NCI-H2171 treated with DMSO at 0.1 percent for 48 hours (cell line): ENCODE results near the gene REX1BD.
"Not testable (repeated sequence)": the region's sequence is repeated elsewhere in the genome, so short reads cannot be mapped to it uniquely, and the experiment has no call there.

Experiments used
- DNase-seq: peaks from one replicate; lab custom pipeline; 2025; lab: John Stamatoyannopoulos, UW

Gene REX1BD

DNA sequence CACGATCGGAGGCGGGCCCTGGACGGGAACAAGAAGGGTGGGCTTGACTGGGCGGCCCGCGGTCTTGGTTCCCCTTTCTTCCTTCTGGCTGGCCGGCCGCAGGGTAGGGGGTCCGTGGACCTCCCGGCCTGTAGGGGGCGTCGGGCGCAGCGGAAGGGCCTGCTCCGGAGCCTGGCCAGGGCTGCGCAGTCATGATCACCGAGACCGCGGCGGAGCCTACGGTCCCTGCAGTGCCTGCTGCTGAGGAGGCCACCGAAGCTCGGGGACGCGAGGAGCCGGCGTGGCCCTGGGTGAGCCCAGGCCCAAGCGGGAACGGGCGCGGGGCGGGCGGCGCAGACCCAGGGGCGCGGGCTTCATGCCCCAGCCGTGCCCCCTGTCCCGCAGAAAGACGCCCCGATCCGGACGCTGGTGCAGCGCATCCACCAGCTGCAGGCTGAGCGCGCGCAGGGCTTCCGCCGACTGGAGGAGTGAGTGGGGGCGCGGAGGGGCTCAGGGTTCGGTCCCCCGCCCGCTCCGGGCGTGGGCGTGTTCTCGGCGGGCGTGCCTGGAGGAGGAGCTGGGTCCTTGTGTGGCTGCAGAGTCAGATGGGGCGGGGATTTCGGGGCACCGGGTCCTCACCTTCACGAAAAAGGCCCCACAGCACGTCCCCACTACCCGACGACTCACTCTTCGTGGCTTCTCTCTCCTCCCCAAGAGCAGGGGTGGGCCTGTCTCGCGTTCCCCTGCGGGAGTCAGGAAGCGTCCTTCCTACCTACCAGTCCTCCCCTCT is at the start of gene REX1BD:
REX1BD (plus strand) TSS at position 188 of the 769 bp plus-strand sequence; CDS start at position 192, 4 bp downstream.
- peak; percentile 87 for DNase-seq

DNA sequence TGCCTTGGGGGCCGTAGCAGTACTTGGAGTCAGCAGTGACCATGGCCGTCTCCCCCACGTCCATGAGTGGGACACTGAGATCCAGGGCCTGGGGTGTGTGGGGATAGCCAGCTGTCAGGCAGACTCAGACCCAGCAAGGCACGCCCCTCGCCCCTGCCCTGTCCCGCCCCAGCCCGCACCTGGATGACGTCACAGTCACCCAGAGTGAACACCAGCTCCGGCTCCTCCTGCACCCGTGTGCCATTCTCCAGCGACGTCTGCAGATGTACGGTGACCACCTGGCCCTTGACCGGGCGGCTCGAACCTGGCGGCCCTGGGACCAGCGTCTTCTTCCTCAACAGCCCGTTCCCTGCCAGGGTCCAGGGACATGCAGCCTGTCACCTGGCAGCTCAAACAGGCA is 49.2 kb upstream of the REX1BD start:
- DNase-seq = no peak

DNA sequence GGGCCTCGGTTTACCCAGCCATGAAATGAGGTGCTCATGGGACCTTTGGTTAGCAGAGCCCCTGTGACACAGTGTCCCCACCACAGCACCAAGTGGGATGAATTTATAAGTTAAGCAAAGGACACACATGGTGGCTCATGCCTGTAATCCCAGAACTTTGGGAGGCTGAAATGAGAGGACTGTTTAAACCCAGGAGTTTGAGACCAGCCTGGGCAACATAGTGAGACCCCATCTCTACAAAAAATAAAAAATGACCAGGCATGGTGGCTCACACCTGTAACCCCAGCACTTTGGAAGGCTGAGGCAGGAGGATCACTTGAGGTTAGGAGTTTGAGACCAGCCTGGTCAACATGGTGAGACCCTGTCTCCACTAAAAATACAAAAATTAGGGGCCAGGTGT is 48.4 kb upstream of the REX1BD start:
- not testable (repeated sequence) for DNase-seq

DNA sequence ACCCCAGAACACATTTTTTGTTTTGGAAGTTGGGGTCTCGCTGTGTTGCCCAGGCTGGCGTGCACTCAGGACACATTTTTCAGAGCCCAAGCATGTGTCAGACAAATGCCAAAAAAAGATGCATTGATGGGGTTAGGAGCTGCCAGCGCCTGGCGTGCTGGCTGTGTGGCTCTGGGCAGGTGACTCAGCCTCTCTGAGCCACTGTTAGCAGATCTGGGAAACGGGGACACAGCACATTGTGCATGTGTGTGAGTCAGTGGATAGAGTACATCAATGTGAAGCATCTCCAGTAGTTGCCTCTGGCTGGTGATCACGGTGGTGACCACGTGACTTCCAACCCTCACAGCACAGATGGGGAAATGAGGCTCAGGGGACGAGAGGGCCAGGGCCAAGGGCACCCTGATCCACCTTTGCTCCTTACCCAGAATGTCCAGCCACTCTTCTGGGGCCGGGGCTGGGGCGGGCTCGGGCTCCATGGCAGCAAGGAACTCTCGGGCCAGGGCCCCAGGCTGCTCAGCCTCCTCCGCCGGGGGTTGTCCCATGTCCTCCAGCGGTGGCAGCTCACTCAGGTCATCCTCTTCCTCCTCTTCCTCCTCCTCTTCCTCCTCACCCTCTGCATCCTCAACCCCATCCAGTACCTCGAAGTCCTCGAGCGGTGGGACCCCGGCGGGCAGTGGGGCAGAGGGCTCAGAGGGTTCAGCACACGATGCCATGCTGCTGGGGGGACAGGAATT is 47.2 kb upstream of the REX1BD start:
- no peak for DNase-seq

DNA sequence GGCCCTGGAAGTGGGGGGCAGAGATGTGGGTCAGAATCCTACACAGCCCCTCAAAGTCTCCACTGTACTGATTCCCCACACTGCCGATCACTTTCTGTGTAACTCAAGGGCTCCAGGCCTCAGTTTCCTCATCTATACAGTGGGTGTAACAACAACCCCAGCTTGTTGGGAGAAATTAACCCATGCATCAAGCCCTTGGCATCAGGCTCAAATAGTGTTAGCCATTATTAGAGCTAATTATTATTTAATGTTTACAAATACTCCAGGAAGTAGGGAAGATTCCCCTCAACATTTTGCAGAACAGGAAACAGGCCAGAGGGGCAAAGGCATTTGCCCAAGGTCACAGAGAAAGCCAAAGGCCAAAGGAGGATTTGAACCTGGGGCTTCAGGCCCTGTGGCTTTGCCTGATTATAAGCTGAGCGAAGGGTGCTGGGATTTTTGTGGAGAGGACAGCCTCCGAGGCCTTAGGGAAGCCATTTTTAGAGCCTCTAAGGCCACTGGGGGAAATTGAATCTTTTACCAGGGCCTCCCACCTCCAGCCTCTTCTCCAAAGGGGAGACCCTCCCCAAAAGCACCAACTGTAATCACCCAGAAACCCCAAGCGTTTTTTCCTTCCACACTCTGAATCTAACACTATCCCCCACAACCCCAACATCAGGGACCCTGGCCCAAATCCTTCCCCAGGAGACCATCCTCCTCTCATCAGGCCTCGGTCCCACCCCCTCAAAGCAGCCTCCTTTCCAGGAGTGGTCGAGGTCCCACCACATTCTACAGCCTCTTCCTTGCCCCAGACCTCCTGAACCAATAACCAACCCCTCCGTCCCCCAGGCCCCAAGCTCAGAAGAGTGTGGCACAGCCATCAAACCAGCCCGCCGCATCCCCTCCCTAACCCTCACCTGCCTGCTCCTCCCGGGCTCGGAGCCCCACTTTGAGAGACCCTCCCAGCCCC is 46.3 kb upstream of the REX1BD start:
- DNase-seq = no peak

DNA sequence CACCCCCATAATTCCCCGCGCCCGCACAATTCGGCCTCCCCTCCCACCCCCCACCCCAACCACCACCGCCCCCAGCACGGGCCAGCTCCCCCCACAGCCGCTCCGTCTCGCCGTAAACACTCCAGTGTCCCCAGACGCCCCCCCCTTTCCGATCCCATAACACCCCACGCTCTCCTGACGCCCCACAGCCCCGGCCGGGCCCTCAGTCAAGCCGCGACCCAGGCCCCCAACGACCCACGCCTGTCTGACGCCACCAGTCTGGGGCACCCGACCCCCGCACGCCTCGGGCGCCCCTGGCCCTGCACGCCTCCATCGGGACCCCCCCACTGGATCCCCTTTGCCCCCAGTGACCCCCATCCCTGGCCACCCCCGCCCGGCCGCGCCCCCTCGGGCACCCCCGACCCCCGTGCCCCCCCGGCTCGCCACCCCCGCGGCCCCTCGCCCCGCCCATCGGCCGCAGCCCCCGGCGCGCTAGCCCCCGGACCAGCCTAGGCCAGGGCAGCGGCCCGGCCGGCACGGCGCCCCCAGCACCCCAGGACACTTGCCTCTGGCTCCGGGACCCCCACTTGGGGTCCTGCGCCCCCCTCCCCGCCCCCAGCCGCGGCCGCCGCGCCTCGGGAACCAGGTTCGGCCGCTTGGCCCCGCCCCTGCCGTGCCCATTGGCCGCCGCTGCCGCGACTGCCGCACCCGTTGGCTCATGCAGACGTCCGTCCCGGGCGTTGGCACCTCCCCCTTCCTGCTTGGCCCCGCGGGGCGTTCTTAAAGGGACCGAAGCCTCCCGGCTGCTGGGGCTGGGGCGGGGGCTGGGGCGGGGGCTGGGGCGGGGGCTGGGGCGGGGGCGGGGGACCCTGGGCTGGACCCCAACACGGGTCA is 45.4 kb upstream of the REX1BD start, which contains the start of gene FKBP8:
FKBP8 (minus strand) TSS at position 633 of the 873 bp plus-strand sequence. CDS start 1,603 bp downstream, outside the sequence.
- DNase-seq = peak; percentile 77

DNA sequence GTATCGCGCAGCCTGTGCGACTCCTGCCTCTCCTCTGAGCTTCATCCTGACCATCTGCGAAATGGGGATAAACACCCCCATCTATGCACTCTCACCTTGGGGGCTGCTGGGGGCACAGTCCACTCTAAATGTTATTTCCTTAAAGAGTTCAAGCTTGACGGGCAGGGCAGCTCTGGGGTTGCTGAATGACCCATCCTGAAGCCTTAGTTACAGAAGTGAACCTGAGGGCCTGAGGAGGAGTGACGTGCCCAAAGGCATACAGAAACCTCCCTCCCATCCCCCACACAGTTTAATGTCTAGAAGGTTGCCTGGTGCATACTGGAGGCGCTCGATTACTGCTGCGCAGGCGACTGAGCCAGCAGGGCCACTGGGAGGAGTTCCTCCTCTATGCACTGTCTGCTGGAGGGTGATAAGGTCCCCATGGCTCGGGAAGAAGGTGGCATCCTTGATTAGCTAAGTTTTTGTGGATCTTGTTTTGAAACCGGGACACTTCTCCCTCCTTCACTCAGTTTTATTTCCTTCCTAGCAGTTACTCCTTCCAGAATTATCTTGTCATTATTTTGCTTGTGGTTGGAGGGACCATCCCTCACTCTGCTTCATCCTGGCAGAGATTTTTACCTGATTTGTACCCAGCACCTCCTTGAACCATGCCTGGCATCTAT is 44.7 kb upstream of the REX1BD start:
- DNase-seq = peak; percentile 22

DNA sequence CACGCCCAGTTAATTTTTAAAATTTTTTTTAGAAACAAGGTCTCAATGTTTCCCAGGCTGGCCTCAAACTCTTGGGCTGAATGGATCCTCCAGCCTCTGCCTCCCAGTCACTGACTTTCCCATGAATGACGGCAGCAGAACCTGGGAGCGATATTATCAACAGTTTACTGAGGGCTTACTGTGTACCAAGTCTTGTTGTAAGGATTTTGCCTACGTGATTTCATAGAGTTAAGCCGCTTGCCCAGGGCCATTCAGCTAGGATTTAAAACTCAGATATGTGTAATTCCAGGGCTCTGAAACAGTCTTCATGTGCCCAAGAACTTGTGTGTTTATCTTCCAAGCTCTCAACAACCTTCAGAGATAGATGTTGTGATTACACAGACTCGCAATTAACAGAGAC is 37.0 kb upstream of the REX1BD start:
- DNase-seq = no peak

DNA sequence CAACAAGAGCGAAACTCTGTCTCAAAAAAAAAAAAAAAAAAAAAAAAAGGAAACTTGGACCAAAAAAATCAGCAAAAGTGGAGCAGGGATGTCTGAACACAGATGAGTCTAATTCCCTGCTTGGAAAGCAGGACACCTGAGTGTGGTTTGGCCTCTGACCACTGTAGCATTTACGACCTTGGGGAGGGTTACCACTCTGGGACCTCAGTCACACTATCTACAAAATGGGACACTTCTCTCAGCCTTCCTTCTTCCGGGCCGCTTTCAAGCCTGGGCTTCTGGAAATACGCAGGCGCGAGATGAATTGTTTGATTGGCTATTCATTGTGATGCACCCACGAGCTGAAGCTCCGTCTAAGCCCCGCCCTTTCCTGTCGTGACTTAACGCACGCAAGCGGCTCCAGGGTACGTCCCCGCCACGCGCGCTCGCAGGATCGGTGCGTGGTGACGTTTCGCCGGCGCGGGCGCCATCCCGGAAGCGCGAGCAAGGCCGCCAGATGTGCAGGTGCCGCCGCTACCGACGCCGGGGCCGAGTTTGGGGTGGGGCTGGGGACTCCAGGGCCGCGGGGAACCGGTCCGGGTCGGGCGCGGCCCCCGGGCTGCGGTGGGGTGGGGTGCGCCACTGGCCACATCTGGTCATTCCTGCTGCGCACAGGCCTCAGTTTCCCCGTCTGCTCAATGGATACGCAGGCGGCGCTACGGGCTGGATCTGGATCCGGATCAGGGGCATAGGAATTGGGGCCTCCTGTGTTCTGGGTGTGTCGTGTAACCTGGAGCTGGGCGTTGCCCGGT is 31.0 kb upstream of the REX1BD start, which contains the start of gene KXD1:
KXD1 (plus strand) TSS at position 460 of the 791 bp plus-strand sequence. CDS start 4,187 bp downstream, outside the sequence.
- peak; percentile 98 for DNase-seq

DNA sequence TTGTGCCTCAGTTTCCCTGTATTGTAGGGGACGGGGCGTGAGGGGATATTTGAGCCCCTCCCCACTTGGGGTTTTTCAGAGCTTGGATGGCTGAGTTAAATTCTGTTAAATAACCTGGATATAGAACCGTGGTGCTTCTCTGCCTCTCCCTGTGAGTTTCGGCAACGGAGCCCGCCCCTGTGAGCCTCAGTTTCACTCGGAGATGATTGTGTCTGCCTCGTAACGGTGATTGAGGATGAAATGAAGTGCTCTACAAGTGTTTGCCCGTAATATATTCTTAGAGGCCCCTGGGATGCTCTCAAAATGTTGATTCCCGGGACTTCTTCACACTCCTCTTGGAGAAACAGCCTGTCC is 30.4 kb upstream of the REX1BD start:
- no peak for DNase-seq

DNA sequence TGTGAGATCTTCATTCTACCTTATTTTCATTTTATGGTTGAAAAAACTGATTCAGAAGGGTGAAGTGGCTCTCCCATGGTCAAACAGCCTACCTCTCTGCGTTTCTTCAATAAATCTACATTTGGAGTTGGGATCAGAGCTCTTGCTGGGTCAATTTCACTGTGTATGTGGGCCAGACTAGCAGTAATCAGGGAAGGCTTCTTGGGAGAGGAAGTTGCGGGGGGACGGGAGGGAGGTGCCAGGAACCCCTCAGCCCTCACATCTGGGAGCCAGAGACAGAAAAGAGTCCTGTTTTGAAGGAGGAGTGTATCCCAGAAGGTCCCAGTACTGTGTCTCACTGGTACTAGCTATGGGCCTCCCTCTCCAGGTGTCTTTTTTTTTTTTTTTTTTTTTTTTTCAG is 30.0 kb upstream of the REX1BD start:
- DNase-seq = no peak

DNA sequence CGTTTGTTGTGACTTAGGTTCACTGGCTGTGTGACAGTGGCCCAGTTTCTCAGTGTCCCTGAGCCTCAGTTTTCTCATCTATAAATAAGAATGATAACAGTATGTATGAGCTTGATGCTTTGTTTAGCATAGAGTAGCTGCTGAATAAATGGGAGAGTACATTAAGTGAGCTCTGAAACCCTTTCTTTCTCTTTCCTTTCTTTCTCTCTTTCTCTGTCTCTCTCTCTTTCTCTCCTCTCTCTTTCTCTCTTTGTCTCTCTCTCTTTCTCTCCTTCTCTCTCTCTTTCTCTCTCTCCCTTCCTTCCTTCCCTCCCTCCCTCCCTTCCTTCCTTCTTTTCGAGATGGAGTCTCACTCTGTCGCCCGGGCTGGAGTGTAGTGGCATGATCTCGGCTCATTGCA is 28.9 kb upstream of the REX1BD start:
- no peak for DNase-seq

DNA sequence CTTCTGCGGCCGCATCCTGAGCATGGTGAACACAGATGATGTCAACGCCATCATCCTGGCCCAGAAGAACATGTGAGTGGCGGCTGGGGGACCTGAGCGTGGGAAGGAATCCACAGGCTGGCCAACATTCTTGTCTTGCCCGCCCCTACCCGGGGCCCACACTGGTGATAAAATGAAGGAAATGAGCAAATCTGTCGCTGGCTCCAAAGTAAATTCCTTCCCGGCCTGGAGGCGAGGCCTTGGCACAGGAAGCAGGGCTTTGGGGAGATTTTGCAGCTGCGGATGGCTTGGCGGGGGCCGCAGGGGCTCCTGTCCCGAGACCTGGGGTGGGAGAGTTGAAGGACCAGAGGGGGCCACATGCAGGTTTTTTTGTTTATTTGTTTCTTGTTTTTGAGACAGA is 26.5 kb upstream of the REX1BD start:
- DNase-seq = no peak

DNA sequence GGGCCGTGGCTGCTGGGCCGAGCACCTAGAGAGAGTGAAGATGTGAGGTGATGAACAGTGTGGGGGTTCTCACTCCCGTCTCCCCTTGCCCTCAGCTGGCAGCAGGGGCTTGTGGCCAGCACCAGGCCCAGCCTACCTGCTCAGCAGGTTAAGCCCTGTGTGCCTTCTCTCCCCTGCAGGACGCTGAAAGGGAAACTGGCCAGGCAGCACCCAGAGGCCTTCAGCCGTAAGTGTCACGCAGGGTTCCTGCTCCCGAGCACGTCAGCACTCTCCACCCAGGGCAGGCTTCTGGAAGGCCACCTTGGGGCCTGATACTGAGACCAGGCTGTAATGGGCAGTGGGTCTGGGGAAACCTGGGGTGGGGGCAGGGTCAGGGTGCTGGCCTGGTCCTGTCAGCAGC is 21.6 kb upstream of the REX1BD start:
- DNase-seq = no peak

DNA sequence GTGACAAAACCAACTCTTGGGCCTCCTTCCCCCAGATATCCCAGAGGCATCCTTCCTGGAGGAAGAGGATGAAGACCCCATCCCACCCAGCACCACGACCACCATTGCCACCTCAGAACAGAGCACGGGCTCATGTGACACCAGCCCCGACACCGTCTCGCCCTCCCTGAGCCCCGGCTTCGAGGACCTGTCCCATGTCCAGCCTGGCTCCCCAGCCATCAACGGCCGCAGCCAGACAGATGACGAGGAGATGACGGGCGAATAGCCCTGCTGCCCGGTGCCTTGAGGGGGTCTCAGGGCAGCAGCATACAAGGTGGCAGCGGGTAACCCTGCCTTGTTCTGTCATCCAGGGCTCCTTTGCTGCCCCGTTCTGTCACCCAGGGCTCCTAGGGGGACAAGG is 20.2 kb upstream of the REX1BD start:
- DNase-seq = no peak

DNA sequence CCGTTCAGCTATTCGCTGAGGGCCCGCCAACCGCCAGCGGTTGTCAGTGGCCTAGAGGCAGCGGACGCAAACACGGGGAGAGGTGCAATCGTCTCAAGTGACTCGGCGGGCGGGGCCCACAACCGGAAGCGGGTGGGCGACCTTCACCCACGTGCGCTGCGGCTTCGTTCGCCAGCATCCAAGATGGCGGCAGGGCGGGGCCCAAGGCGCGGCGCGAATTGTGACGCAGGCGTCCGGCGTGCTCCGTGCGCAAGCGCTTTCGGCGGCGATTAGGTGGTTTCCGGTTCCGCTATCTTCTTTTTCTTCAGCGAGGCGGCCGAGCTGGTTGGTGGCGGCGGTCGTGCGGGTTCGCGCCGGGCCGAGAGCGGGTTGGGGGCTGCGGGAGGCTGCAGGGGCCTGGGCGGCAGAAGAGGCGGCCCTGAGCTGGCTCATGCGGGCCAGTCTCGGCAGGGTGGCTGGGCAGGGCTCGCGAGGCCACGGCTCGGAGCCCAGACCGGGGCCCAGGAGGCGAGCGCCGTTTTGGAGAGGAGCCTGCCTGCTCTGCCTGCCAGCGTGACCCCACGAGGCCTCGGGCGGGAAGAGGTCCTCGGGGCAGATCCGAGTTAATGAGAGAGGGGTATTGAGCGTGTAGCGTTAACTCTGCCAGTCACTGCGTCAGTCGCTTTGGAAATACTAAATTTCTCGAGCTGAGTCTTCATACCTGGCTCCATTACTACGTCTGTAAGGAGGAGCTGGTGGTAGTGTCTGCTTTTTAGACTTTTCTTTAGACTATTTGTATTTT is 16.8 kb upstream of the REX1BD start, which contains the start of gene UBA52:
UBA52 (plus strand) TSS at position 294 of the 781 bp plus-strand sequence. CDS start 1,444 bp downstream, outside the sequence.
- DNase-seq = peak; percentile 96

DNA sequence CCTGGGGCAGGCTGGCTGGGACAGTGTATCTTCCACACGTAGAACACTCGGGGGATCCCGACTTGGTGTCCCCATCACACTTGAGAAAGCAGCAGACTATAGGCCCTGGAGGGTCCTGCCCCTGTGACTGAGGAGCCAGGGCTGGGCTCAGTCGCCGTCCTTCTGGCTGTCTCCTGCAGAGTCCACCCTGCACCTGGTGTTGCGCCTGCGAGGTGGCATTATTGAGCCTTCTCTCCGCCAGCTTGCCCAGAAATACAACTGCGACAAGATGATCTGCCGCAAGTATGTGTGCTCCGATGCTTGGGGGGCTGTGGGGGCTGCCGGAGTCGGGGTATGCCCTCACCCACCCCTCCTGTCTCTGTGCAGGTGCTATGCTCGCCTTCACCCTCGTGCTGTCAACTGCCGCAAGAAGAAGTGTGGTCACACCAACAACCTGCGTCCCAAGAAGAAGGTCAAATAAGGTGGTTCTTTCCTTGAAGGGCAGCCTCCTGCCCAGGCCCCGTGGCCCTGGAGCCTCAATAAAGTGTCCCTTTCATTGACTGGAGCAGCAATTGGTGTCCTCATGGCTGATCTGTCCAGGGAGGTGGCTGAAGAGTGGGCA is 13.8 kb upstream of the REX1BD start:
- DNase-seq = no peak

DNA sequence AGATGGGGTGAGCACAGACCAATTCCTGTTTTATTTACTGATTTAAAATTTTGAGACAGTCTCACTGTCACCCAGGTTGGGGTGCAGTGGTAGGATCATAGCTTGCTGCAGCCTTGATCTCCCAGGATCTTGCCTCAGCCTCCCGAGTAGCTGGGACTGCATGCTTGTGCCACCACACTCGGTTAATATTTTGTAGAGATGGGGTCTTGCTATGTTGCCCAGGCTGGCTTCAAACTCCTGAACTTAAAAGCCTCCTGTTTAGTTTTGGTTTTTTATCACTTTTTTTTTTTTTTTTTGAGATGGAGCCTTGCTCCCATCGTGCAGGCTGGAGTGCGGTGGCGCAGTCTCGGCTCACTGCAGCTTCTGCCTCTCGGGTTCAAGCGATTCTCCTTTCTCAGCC is 12.2 kb upstream of the REX1BD start:
- no peak for DNase-seq
